HG03196 (cell line): ENCODE data around the gene TRIM62.

Source experiments
- ATAC-seq: cut with Tn5 transposase; IDR thresholded peaks from one replicate; pipeline ENCODE4 v1.9.1; 2021; ENCODE audit not compliant: unreplicated experiment

Gene TRIM62

GRCh38 chr1:33180911-33181890, 642 bp downstream of the TRIM62 start:
- peak; percentile 67 for ATAC-seq

- peak; percentile 16 for ATAC-seq
Measured at GRCh38 chr1:33180226-33180910, 1.5 kb downstream of the TRIM62 start.

GRCh38 chr1:33178836-33179439, 2.9 kb downstream of the TRIM62 start:
- ATAC-seq: no peak

- ATAC-seq: no peak
Measured at GRCh38 chr1:33177996-33178540, 3.8 kb downstream of the TRIM62 start.

GRCh38 chr1:33176887-33177286, 5.0 kb downstream of the TRIM62 start:
- ATAC-seq: no peak

- ATAC-seq: no peak
Measured at GRCh38 chr1:33176362-33176850, 5.4 kb downstream of the TRIM62 start.

- ATAC-seq: no peak
Measured at GRCh38 chr1:33175865-33176264, 6.0 kb downstream of the TRIM62 start.

- no peak for ATAC-seq
Measured at GRCh38 chr1:33173091-33173490, 8.8 kb downstream of the TRIM62 start.

- no peak for ATAC-seq
Measured at GRCh38 chr1:33171977-33172813, 9.6 kb downstream of the TRIM62 start.

GRCh38 chr1:33170351-33171274, 11.2 kb downstream of the TRIM62 start:
- ATAC-seq: no peak

GRCh38 chr1:33169290-33170055, 12.4 kb downstream of the TRIM62 start:
- no peak for ATAC-seq

GRCh38 chr1:33168556-33169289, 13.1 kb downstream of the TRIM62 start:
- ATAC-seq: no peak

GRCh38 chr1:33167650-33168447, 14.0 kb downstream of the TRIM62 start:
- ATAC-seq: no peak

GRCh38 chr1:33165809-33166208, 16.0 kb downstream of the TRIM62 start:
- ATAC-seq: no peak

GRCh38 chr1:33165209-33165608, 16.6 kb downstream of the TRIM62 start:
- ATAC-seq: no peak

GRCh38 chr1:33163621-33164519, 18.0 kb downstream of the TRIM62 start:
- no peak for ATAC-seq
